Measurements from ENCODE around the gene ISYNA1. TPM values are rescaled to one million over a fixed set of nuclear protein-coding genes. Genes with fewer than 3 reads are reported as not detected.

ISYNA1 gene
- total and polyA plus RNA-seq, 2 of the 13 experiments (the other 11 are each of a cell fraction or from before 2014, with no cell fraction given), result 29.6 to 48.5 TPM

DNA sequence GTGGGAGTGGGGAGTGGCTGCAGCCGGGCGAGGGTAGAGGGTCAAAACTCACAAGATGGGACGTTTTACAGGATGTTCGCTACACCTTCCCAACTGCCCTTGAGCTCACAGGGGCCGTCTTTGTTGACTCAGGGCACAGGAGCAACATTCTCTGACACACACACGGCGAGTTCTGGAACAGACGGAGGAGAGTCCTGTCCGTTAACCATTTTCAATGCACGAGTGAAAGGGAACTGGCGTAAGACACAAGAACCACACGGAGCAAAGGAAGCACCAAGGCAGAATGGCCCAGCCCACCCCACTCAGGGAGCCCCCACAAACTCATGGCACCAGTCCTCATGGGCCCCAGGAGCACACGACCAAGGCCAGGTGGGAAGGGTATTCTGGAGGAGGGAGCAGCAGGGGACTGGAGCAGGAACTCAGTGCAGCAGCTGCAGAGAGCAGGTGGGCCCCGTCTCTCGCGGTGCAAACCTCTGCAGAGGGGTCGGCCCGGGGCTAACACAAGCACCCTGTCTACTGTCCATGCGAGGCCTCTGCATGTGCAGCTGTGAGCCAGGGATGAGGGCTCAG, 37.9 kb upstream of the ISYNA1 start (continued):
- TF ChIP-seq, protein P1, sequence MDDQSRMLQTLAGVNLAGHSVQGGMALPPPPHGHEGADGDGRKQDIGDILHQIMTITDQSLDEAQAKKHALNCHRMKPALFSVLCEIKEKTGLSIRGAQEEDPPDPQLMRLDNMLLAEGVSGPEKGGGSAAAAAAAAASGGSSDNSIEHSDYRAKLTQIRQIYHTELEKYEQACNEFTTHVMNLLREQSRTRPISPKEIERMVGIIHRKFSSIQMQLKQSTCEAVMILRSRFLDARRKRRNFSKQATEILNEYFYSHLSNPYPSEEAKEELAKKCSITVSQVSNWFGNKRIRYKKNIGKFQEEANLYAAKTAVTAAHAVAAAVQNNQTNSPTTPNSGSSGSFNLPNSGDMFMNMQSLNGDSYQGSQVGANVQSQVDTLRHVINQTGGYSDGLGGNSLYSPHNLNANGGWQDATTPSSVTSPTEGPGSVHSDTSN (CRISPR knock-in tag; IDR thresholded peaks at IDR 0.05; ENCODE audit: borderline replicate concordance), result no peak
- peak; percentile 57; the same call in 1 of the 2 replicates for TF ChIP-seq ZNF891 (CRISPR knock-in tag; IDR thresholded peaks at IDR 0.05)
- TF ChIP-seq, protein P2, sequence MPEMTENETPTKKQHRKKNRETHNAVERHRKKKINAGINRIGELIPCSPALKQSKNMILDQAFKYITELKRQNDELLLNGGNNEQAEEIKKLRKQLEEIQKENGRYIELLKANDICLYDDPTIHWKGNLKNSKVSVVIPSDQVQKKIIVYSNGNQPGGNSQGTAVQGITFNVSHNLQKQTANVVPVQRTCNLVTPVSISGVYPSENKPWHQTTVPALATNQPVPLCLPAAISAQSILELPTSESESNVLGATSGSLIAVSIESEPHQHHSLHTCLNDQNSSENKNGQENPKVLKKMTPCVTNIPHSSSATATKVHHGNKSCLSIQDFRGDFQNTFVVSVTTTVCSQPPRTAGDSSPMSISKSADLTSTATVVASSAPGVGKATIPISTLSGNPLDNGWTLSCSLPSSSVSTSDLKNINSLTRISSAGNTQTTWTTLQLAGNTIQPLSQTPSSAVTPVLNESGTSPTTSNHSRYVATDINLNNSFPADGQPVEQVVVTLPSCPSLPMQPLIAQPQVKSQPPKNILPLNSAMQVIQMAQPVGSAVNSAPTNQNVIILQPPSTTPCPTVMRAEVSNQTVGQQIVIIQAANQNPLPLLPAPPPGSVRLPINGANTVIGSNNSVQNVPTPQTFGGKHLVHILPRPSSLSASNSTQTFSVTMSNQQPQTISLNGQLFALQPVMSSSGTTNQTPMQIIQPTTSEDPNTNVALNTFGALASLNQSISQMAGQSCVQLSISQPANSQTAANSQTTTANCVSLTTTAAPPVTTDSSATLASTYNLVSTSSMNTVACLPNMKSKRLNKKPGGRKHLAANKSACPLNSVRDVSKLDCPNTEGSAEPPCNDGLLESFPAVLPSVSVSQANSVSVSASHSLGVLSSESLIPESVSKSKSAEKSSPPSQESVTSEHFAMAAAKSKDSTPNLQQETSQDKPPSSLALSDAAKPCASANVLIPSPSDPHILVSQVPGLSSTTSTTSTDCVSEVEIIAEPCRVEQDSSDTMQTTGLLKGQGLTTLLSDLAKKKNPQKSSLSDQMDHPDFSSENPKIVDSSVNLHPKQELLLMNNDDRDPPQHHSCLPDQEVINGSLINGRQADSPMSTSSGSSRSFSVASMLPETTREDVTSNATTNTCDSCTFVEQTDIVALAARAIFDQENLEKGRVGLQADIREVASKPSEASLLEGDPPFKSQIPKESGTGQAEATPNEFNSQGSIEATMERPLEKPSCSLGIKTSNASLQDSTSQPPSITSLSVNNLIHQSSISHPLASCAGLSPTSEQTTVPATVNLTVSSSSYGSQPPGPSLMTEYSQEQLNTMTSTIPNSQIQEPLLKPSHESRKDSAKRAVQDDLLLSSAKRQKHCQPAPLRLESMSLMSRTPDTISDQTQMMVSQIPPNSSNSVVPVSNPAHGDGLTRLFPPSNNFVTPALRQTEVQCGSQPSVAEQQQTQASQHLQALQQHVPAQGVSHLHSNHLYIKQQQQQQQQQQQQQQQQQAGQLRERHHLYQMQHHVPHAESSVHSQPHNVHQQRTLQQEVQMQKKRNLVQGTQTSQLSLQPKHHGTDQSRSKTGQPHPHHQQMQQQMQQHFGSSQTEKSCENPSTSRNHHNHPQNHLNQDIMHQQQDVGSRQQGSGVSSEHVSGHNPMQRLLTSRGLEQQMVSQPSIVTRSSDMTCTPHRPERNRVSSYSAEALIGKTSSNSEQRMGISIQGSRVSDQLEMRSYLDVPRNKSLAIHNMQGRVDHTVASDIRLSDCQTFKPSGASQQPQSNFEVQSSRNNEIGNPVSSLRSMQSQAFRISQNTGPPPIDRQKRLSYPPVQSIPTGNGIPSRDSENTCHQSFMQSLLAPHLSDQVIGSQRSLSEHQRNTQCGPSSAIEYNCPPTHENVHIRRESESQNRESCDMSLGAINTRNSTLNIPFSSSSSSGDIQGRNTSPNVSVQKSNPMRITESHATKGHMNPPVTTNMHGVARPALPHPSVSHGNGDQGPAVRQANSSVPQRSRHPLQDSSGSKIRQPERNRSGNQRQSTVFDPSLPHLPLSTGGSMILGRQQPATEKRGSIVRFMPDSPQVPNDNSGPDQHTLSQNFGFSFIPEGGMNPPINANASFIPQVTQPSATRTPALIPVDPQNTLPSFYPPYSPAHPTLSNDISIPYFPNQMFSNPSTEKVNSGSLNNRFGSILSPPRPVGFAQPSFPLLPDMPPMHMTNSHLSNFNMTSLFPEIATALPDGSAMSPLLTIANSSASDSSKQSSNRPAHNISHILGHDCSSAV (CRISPR knock-in tag; IDR thresholded peaks at IDR 0.05; ENCODE audit: borderline replicate concordance), result no peak
- no peak for TF ChIP-seq DMAP1 (CRISPR knock-in tag; IDR thresholded peaks at IDR 0.05)
- no peak for TF ChIP-seq ZNF7 (CRISPR knock-in tag; IDR thresholded peaks at IDR 0.05)
- TF ChIP-seq, protein P3, sequence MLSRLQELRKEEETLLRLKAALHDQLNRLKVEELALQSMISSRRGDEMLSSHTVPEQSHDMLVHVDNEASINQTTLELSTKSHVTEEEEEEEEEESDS (CRISPR knock-in tag; IDR thresholded peaks at IDR 0.05; ENCODE audit: borderline replicate concordance), result no peak
- TF ChIP-seq ZNF335 (CRISPR knock-in tag; IDR thresholded peaks at IDR 0.05), result 0 out of 2 replicates have a peak, but pooled peaks have one; percentile 56
- 0 out of 2 replicates have a peak, but pooled peaks have one; percentile 66 for TF ChIP-seq ZNF792 (CRISPR knock-in tag; IDR thresholded peaks at IDR 0.05)
- TF ChIP-seq, protein P4, sequence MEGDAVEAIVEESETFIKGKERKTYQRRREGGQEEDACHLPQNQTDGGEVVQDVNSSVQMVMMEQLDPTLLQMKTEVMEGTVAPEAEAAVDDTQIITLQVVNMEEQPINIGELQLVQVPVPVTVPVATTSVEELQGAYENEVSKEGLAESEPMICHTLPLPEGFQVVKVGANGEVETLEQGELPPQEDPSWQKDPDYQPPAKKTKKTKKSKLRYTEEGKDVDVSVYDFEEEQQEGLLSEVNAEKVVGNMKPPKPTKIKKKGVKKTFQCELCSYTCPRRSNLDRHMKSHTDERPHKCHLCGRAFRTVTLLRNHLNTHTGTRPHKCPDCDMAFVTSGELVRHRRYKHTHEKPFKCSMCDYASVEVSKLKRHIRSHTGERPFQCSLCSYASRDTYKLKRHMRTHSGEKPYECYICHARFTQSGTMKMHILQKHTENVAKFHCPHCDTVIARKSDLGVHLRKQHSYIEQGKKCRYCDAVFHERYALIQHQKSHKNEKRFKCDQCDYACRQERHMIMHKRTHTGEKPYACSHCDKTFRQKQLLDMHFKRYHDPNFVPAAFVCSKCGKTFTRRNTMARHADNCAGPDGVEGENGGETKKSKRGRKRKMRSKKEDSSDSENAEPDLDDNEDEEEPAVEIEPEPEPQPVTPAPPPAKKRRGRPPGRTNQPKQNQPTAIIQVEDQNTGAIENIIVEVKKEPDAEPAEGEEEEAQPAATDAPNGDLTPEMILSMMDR (CRISPR knock-in tag; IDR thresholded peaks at IDR 0.05), result peak; percentile 30; the same call in 1 of the 2 replicates
- TF ChIP-seq HIVEP1 (CRISPR knock-in tag; IDR thresholded peaks at IDR 0.05), result no peak; the same call in 1 of the 2 replicates
- TF ChIP-seq ZNF761 (CRISPR knock-in tag; conservative IDR thresholded peaks at IDR 0.05), result no peak
- TF ChIP-seq, protein P5, sequence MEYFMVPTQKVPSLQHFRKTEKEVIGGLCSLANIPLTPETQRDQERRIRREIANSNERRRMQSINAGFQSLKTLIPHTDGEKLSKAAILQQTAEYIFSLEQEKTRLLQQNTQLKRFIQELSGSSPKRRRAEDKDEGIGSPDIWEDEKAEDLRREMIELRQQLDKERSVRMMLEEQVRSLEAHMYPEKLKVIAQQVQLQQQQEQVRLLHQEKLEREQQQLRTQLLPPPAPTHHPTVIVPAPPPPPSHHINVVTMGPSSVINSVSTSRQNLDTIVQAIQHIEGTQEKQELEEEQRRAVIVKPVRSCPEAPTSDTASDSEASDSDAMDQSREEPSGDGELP (IDR thresholded peaks at IDR 0.05; ENCODE audit: borderline replicate concordance, low read depth), result no peak
- peak; percentile 83; the same call in 1 of the 2 replicates for TF ChIP-seq HDAC2 (CRISPR knock-in tag; IDR thresholded peaks at IDR 0.05)
- TF ChIP-seq, protein P6, sequence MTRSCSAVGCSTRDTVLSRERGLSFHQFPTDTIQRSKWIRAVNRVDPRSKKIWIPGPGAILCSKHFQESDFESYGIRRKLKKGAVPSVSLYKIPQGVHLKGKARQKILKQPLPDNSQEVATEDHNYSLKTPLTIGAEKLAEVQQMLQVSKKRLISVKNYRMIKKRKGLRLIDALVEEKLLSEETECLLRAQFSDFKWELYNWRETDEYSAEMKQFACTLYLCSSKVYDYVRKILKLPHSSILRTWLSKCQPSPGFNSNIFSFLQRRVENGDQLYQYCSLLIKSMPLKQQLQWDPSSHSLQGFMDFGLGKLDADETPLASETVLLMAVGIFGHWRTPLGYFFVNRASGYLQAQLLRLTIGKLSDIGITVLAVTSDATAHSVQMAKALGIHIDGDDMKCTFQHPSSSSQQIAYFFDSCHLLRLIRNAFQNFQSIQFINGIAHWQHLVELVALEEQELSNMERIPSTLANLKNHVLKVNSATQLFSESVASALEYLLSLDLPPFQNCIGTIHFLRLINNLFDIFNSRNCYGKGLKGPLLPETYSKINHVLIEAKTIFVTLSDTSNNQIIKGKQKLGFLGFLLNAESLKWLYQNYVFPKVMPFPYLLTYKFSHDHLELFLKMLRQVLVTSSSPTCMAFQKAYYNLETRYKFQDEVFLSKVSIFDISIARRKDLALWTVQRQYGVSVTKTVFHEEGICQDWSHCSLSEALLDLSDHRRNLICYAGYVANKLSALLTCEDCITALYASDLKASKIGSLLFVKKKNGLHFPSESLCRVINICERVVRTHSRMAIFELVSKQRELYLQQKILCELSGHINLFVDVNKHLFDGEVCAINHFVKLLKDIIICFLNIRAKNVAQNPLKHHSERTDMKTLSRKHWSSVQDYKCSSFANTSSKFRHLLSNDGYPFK (CRISPR knock-in tag; IDR thresholded peaks at IDR 0.05; ENCODE audit: borderline replicate concordance), result no peak
